A549 (cell line): ENCODE measurements around the gene ALDH2. TPM values are rescaled to one million over a fixed set of nuclear protein-coding genes. Genes with fewer than 3 reads are reported as not detected.
A peak's percentile ranks its signal among the peaks of the same experiment; 100 is the strongest.

Experiments
- BCL3 ChIP-seq: fragments of >200 bp; sonication (Bioruptor Twin); formaldehyde crosslinking; IDR thresholded peaks from 3 replicates; pipeline ENCODE4 v1.6.1; 2016
- BHLHE40 ChIP-seq: IDR thresholded peaks from 2 replicates; pipeline ENCODE4 v1.6.1; 2012; ENCODE audit warnings: low read depth, low read length, inconsistent platforms
- CBX2 ChIP-seq: fragments of 200-600 bp; sonication (generic); IDR thresholded peaks from 2 replicates; pipeline ENCODE4 v1.6.1; 2016; ENCODE audit warnings: low read depth, mild to moderate bottlenecking, borderline replicate concordance
- CHD2 ChIP-seq: fragments of 150-350 bp; IDR thresholded peaks from 2 replicates; pipeline ENCODE4 v1.6.1; 2014; ENCODE audit warnings: low read length; ENCODE audit not compliant: partially characterized antibody
- CHD4 ChIP-seq: fragments of 200-600 bp; sonication (generic); IDR thresholded peaks from 2 replicates; pipeline ENCODE4 v1.6.1; 2016; ENCODE audit warnings: antibody characterized with exemption, mild to moderate bottlenecking, borderline replicate concordance
- CTCF ChIP-seq: fragments of >200 bp; sonication (Bioruptor Twin); formaldehyde crosslinking; IDR thresholded peaks from 3 replicates; pipeline ENCODE4 v1.5.1; 2016
- EP300 ChIP-seq, 2 experiments: fragments of >200 bp; sonication (Bioruptor Twin); formaldehyde crosslinking; IDR thresholded peaks; 2 replicates in 1 of 2; 3 replicates in 1 of 2; pipeline ENCODE4 v1.6.1; 2016 to 2017
- FOXS1 ChIP-seq: fragments of 250-450 bp; sonication (Bioruptor Pico); IDR thresholded peaks from 2 replicates; pipeline ENCODE4 v1.5.0; 2020; ENCODE audit warnings: mild to moderate bottlenecking, moderate library complexity
- GATA3 ChIP-seq: IDR thresholded peaks from 2 replicates; pipeline ENCODE4 v1.6.1; 2012; ENCODE audit warnings: borderline replicate concordance
- HDAC2 ChIP-seq: fragments of 200-600 bp; sonication (generic); IDR thresholded peaks from 2 replicates; pipeline ENCODE4 v1.6.1; 2016
- HES2 ChIP-seq: fragments of >200 bp; sonication (Bioruptor Twin); formaldehyde crosslinking; IDR thresholded peaks from 2 replicates; pipeline ENCODE4 v1.6.1; 2016
- HMGXB4 ChIP-seq: fragments of 250-450 bp; sonication (Bioruptor Pico); IDR thresholded peaks from 2 replicates; pipeline ENCODE4 v1.5.0; 2021; ENCODE audit warnings: mild to moderate bottlenecking, moderate library complexity, borderline replicate concordance
- HOXA7 ChIP-seq: fragments of 250-450 bp; sonication (Bioruptor Pico); IDR thresholded peaks from 2 replicates; pipeline ENCODE4 v1.5.0; 2020; ENCODE audit warnings: mild to moderate bottlenecking, moderate library complexity
- HOXB13 ChIP-seq: fragments of 250-450 bp; sonication (Bioruptor Pico); IDR thresholded peaks from 2 replicates; pipeline ENCODE4 v1.5.0; 2020; ENCODE audit warnings: low read depth, mild to moderate bottlenecking, moderate library complexity
- HOXB5 ChIP-seq: fragments of 250-450 bp; sonication (Bioruptor Pico); IDR thresholded peaks from 2 replicates; pipeline ENCODE4 v1.5.0; 2020; ENCODE audit warnings: mild to moderate bottlenecking, moderate library complexity
- JUN ChIP-seq, 2 experiments: fragments of >200 bp; sonication (Bioruptor Twin); formaldehyde crosslinking; IDR thresholded peaks; 2 replicates in 1 of 2; 3 replicates in 1 of 2; pipeline ENCODE4 v1.6.1; 2016 to 2017
- JUNB ChIP-seq: fragments of >200 bp; sonication (Bioruptor Twin); formaldehyde crosslinking; IDR thresholded peaks from 2 replicates; pipeline ENCODE4 v1.6.1; 2016
- KDM5A ChIP-seq: fragments of 200-600 bp; sonication (generic); IDR thresholded peaks from 2 replicates; pipeline ENCODE4 v1.6.1; 2016; ENCODE audit warnings: antibody characterized with exemption, mild to moderate bottlenecking
- MAZ ChIP-seq: fragments of 150-350 bp; IDR thresholded peaks from 2 replicates; pipeline ENCODE4 v1.6.1; 2014; ENCODE audit warnings: antibody characterized with exemption, low read depth, low read length, borderline replicate concordance
- MYC ChIP-seq: IDR thresholded peaks from 2 replicates; pipeline ENCODE4 v1.6.1; 2012; ENCODE audit warnings: mild to moderate bottlenecking, inconsistent platforms, low read length, improper control_type of control experiment, borderline replicate concordance
- NFE2L2 ChIP-seq: fragments of 150-350 bp; conservative IDR thresholded peaks from 2 replicates; pipeline ENCODE4 v1.6.1; 2014; ENCODE audit warnings: low read length
- NPAS2 ChIP-seq: fragments of 250-450 bp; sonication (Bioruptor Pico); IDR thresholded peaks from 2 replicates; pipeline ENCODE4 v1.8.0; 2022; ENCODE audit warnings: mild to moderate bottlenecking, moderate library complexity, borderline replicate concordance
- NR3C1 ChIP-seq: fragments of >200 bp; sonication (Bioruptor Twin); formaldehyde crosslinking; IDR thresholded peaks from 3 replicates; pipeline ENCODE4 v1.6.1; 2017
- PBX3 ChIP-seq: IDR thresholded peaks from 2 replicates; pipeline ENCODE4 v1.6.1; 2012
- PHF8 ChIP-seq: fragments of 200-600 bp; sonication (generic); IDR thresholded peaks from 2 replicates; pipeline ENCODE4 v1.6.1; 2016; ENCODE audit warnings: low read depth, mild to moderate bottlenecking, antibody characterized with exemption, moderate library complexity, borderline replicate concordance
- RAD21 ChIP-seq, 2 experiments: fragments of >200 bp in 1 of 2; sonication (Bioruptor Twin) in 1 of 2; formaldehyde crosslinking in 1 of 2; IDR thresholded peaks in 1 of 2; conservative IDR thresholded peaks in 1 of 2; 2 replicates in 1 of 2; 3 replicates in 1 of 2; pipeline ENCODE4 v1.6.1; 2012 to 2018; ENCODE audit warnings: inconsistent platforms in 1 of 2
- RARB ChIP-seq: fragments of 250-450 bp; sonication (Bioruptor Pico); IDR thresholded peaks from 2 replicates; pipeline ENCODE4 v1.8.0; 2021; ENCODE audit warnings: mild to moderate bottlenecking, moderate library complexity
- RFX5 ChIP-seq: fragments of 450-650 bp; IDR thresholded peaks from 2 replicates; pipeline ENCODE4 v1.7.1; 2014; ENCODE audit warnings: antibody characterized with exemption, mild to moderate bottlenecking, moderate library complexity
- SMC3 ChIP-seq: fragments of >200 bp; sonication (Bioruptor Twin); formaldehyde crosslinking; IDR thresholded peaks from 3 replicates; pipeline ENCODE4 v1.6.1; 2018; ENCODE audit warnings: inconsistent platforms
- SREBF2 ChIP-seq: fragments of 450-650 bp; IDR thresholded peaks from 2 replicates; pipeline ENCODE4 v1.6.1; 2014; ENCODE audit warnings: mild to moderate bottlenecking, moderate library complexity
- TP53 ChIP-seq: fragments of 250-450 bp; sonication (Bioruptor Pico); IDR thresholded peaks from 2 replicates; pipeline ENCODE4 v1.5.0; 2021; ENCODE audit warnings: mild to moderate bottlenecking, moderate library complexity
- ZC3H11A ChIP-seq: fragments of 450-650 bp; IDR thresholded peaks from 2 replicates; pipeline ENCODE4 v1.6.1; 2014; ENCODE audit warnings: antibody characterized with exemption, mild to moderate bottlenecking
- polyA plus RNA-seq, 4 experiments: library from polyadenylated mRNA; depleted of rRNA in 3 of 4; stranded (reverse); fragments of >200 nt; fragmentation: RNase III in 1 of 4; extraction: RNeasy Plus Mini Kit Qiagen cat#74134 plus additional on column Dnase treatment in 1 of 4; gene quantifications; 2 replicates in 3 of 4; 3 replicates in 1 of 4; pipeline ENCODE4 v1.2.3, GENCODE V29; 2011 to 2017
- TF ChIP-seq, protein P1 (sequence below): fragments of 200-600 bp; sonication (generic); IDR thresholded peaks from 2 replicates; pipeline ENCODE4 v1.6.1; 2016; ENCODE audit warnings: antibody characterized with exemption, mild to moderate bottlenecking, moderate library complexity

The ALDH2 gene
- polyA plus RNA-seq, 2 of the 4 experiments (the other 2 are of a cell fraction): 97.5 to 123 TPM

GRCh38 chr12:111841750-111842555 is 75.2 kb downstream of the ALDH2 start, which contains the start of gene MAPKAPK5 (continued):
- TF ChIP-seq SMC3 (0 out of 3 replicates have a peak, but pooled peaks have one; percentile 5), CHD2 (peak; percentile 72), CHD4 (no peak), MYC (peak; percentile 95), RFX5 (peak; percentile 79; the same call in 1 of the 2 replicates), CBX2 (no peak), FOXS1 (CRISPR knock-in tag) (no peak), JUNB (no peak), SREBF2 (no peak), BCL3 (peak; percentile 96), JUN (IDR thresholded peaks at IDR 0.05) (peak; percentile 91 to 99), GATA3 (peak; percentile 49), TP53 (CRISPR knock-in tag) (no peak; the same call in 1 of the 2 replicates), CTCF (no peak), NFE2L2 (no peak), HOXB5 (CRISPR knock-in tag) (no peak), ZC3H11A (no peak), MAZ (no peak), BHLHE40 (peak; percentile 86), PBX3 (no peak), KDM5A (peak; percentile 65), HOXA7 (CRISPR knock-in tag) (no peak), EP300 (IDR thresholded peaks at IDR 0.05) (no peak), HDAC2 (no peak), NPAS2 (CRISPR knock-in tag) (peak; percentile 25; the same call in 1 of the 2 replicates), HMGXB4 (CRISPR knock-in tag) (peak; percentile 30; the same call in 1 of the 2 replicates), HES2 (no peak), PHF8 (peak; percentile 65), NR3C1 (no peak), RARB (no peak), HOXB13 (CRISPR knock-in tag) (no peak), RAD21 (conservative IDR thresholded peaks at IDR 0.05 in 1 of 2, IDR thresholded peaks at IDR 0.05 in 1 of 2) (no peak)
- TF ChIP-seq, protein P1, sequence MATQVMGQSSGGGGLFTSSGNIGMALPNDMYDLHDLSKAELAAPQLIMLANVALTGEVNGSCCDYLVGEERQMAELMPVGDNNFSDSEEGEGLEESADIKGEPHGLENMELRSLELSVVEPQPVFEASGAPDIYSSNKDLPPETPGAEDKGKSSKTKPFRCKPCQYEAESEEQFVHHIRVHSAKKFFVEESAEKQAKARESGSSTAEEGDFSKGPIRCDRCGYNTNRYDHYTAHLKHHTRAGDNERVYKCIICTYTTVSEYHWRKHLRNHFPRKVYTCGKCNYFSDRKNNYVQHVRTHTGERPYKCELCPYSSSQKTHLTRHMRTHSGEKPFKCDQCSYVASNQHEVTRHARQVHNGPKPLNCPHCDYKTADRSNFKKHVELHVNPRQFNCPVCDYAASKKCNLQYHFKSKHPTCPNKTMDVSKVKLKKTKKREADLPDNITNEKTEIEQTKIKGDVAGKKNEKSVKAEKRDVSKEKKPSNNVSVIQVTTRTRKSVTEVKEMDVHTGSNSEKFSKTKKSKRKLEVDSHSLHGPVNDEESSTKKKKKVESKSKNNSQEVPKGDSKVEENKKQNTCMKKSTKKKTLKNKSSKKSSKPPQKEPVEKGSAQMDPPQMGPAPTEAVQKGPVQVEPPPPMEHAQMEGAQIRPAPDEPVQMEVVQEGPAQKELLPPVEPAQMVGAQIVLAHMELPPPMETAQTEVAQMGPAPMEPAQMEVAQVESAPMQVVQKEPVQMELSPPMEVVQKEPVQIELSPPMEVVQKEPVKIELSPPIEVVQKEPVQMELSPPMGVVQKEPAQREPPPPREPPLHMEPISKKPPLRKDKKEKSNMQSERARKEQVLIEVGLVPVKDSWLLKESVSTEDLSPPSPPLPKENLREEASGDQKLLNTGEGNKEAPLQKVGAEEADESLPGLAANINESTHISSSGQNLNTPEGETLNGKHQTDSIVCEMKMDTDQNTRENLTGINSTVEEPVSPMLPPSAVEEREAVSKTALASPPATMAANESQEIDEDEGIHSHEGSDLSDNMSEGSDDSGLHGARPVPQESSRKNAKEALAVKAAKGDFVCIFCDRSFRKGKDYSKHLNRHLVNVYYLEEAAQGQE: peak; percentile 53; the same call in 1 of the 2 replicates
